Thyroid gland (tissue), 4 donors: ENCODE data around the gene MOB3A. TPM values are rescaled to one million over a fixed set of nuclear protein-coding genes. Genes with fewer than 3 reads are reported as not detected.
"Not testable (repeated sequence)": the region's sequence is repeated elsewhere in the genome, so short reads cannot be mapped to it uniquely, and the experiment has no call there.

ENCODE experiments used
- DNase-seq, 2 donors: peaks; one replicate each; pipeline ENCODE4 v3.0.0-alpha.2; 2019
- H3K27ac ChIP-seq, 3 donors: fragments of 200-600 bp; sonication (generic); 1 replicate in 2 of 3; 2 replicates in 1 of 3; pipeline ENCODE4 v1.5.1; 2016 to 2019; ENCODE audit warnings: mild to moderate bottlenecking in 1 of 3, moderate library complexity in 1 of 3
- H3K27me3 ChIP-seq: fragments of 200-600 bp; sonication (generic); one replicate; pipeline ENCODE4 v1.5.1; 2019
- H3K36me3 ChIP-seq, 2 donors: fragments of 200-600 bp; sonication (generic); one replicate each; pipeline ENCODE4 v1.5.1; 2016 to 2019
- H3K4me1 ChIP-seq, 2 donors: fragments of 200-600 bp; sonication (generic); one replicate each; pipeline ENCODE4 v1.5.1; 2017 to 2019
- H3K4me3 ChIP-seq, 3 donors: fragments of 200-600 bp; sonication (generic); replicated peaks in 1 of 3; 1 replicate in 2 of 3; 2 replicates in 1 of 3; pipeline ENCODE4 v1.5.1; 2016; ENCODE audit warnings: mild to moderate bottlenecking in 1 of 3
- H3K9me3 ChIP-seq: fragments of 200-600 bp; sonication (generic); one replicate; pipeline ENCODE4 v1.5.1; 2017
- POLR2A ChIP-seq, 2 donors: fragments of 450-650 bp; IDR thresholded peaks; one replicate each; pipeline ENCODE4 v1.6.1; 2017; ENCODE audit warnings: antibody characterized with exemption in 2 of 2, mild to moderate bottlenecking in 2 of 2, moderate library complexity in 1 of 2
- WGBS, 2 donors: methylation state at CpG; one replicate each; pipeline ENCODE4 v1.1.5; 2017; 5-methylcytosine and 5-hydroxymethylcytosine counted together
- intact Hi-C: fragments of 100-400 bp; cut with DNase I; formaldehyde crosslinking; loops from one replicate; pipeline ENCODE4 v1.15.1; 2023
- total RNA-seq, 4 donors: library from RNA; depleted of rRNA; stranded (reverse); fragments of >200 nt; gene quantifications; one replicate each; pipeline ENCODE4 v1.2.3, GENCODE V29; 2016
- TF ChIP-seq, protein P1 (sequence below), 6 experiments: fragments of 200-600 bp in 3 of 6; fragments of 450-650 bp in 3 of 6; sonication (generic) in 3 of 6; IDR thresholded peaks; one replicate each; pipeline ENCODE4 v1.5.1; 2016 to 2019; ENCODE audit warnings: antibody characterized with exemption in 6 of 6, mild to moderate bottlenecking in 2 of 6, inconsistent platforms in 1 of 6, moderate library complexity in 1 of 6

MOB3A gene
- total RNA-seq, 4 donors from 2014 or later: 18.5 to 40.4 (median 26.6) TPM

DNA sequence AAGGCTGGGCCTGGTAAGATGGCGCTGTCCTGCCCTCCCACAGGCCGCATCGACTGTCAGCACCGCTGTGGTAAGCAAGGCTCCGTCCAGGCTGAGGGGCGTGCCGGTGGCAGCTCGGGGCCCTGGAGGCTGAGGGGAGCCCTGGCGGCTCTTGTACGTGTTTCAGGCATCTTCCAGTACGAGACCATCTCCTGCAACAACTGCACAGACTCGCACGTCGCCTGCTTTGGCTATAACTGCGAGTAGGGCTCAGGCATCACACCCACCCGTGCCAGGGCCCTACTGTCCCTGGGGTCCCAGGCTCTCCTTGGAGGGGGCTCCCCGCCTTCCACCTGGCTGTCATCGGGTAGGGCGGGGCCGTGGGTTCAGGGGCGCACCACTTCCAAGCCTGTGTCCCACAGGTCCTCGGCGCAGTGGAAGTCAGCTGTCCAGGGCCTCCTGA, 1.8 kb upstream of the MOB3A start:
- H3K9me3 ChIP-seq: no peaks in the 10 kb centered on the region
- H3K36me3 ChIP-seq: peaks cover 28 to 29% of the 10 kb centered on the region in 2 donors
- intact Hi-C loops: no loop called here
- WGBS, 2 donors: 87 to 96% methylated on average over 13 to 22 of the region's 23 CpGs
- no peak overlapping the region for H3K27ac ChIP-seq
- TF ChIP-seq, protein P1, sequence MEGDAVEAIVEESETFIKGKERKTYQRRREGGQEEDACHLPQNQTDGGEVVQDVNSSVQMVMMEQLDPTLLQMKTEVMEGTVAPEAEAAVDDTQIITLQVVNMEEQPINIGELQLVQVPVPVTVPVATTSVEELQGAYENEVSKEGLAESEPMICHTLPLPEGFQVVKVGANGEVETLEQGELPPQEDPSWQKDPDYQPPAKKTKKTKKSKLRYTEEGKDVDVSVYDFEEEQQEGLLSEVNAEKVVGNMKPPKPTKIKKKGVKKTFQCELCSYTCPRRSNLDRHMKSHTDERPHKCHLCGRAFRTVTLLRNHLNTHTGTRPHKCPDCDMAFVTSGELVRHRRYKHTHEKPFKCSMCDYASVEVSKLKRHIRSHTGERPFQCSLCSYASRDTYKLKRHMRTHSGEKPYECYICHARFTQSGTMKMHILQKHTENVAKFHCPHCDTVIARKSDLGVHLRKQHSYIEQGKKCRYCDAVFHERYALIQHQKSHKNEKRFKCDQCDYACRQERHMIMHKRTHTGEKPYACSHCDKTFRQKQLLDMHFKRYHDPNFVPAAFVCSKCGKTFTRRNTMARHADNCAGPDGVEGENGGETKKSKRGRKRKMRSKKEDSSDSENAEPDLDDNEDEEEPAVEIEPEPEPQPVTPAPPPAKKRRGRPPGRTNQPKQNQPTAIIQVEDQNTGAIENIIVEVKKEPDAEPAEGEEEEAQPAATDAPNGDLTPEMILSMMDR (IDR thresholded peaks at IDR 0.05): no peak
- no peak for TF ChIP-seq POLR2A (IDR thresholded peaks at IDR 0.05)
- no peak overlapping the region for H3K4me3 ChIP-seq
- no peaks in the 10 kb centered on the region for H3K27me3 ChIP-seq
- DNase-seq: no peak
- H3K4me1 ChIP-seq: peaks cover 11 to 16% of the 10 kb centered on the region in 2 donors

DNA sequence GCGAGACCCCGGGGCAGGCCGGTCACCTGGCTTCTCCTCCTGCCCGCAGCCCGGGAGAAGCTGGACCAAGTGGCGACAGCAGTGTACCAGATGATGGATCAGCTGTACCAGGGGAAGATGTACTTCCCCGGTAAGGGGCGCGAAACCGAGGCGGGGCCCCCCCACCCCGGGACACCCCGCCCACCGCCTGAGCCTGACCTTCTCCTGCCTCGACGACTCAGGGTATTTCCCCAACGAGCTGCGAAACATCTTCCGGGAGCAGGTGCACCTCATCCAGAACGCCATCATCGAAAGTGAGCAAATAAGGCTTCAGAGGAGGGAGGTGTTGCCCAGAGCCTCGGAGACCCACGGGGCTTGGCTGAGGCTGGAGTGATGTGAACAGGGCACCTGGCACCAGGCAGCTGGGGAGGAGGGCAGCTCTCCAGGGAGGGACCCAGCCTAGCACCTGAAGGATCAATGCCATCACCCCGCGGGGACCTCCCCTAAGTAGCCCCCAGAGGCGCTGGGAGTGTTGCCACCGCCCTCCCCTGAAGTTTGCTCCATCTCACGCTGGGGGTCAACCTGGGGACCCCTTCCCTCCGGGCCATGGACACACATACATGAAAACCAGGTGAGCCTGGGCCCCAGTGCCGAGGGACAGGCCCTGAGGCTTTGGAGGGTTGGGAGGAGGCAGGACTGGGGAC, 1.2 kb upstream of the MOB3A start:
- Histone ChIP-seq H3K27ac (no peak overlapping the region), H3K4me3 (peak overlapping the region in 1 of 3 donors; percentile 38), H3K4me1 (peaks cover 11 to 16% of the 10 kb centered on the region in 2 donors), H3K9me3 (no peaks in the 10 kb centered on the region), H3K36me3 (peaks cover 28 to 29% of the 10 kb centered on the region in 2 donors), H3K27me3 (no peaks in the 10 kb centered on the region)
- no peak for TF ChIP-seq POLR2A (IDR thresholded peaks at IDR 0.05)
- TF ChIP-seq, protein P1 (IDR thresholded peaks at IDR 0.05): no peak
- 26 to 36% methylated on average over 9 to 23 of the region's 30 CpGs for WGBS, 2 donors
- intact Hi-C loops: no loop called here
- no peak for DNase-seq

DNA sequence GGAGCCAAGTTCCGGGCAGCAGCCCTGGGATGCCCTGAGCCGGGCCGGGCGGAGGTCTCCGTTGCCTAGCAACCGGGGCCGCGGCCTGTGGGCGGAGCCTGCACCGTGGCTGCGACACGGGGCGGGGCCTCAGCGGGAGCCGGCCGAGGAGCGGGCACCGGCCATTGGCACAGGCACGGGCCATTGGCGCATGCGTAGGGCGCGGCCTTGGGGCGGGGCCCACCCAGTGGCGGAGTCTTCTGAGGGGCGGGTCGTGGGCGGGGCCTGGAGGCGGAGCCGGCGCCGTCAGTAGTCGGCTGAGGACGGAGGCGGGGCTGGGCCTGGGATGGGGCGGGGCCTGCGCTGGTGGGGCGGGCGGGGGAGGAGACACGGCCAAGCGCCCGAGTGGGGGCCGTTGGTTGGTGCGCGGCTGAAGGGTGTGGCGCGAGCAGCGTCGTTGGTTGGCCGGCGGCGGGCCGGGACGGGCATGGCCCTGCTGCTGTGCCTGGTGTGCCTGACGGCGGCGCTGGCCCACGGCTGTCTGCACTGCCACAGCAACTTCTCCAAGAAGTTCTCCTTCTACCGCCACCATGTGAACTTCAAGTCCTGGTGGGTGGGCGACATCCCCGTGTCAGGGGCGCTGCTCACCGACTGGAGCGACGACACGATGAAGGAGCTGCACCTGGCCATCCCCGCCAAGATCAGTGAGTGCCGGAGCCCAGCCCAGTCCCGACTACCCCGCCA, 515 bp upstream of the MOB3A start, which contains the start of gene IZUMO4:
IZUMO4 (plus strand) TSS at position 436 of the 723 bp plus-strand sequence; CDS start at position 467, 31 bp downstream.
- Histone ChIP-seq H3K4me1 (peaks cover 13 to 16% of the 10 kb centered on the region in 2 donors), H3K27me3 (no peaks in the 10 kb centered on the region)
- intact Hi-C loops: no loop called here

DNA sequence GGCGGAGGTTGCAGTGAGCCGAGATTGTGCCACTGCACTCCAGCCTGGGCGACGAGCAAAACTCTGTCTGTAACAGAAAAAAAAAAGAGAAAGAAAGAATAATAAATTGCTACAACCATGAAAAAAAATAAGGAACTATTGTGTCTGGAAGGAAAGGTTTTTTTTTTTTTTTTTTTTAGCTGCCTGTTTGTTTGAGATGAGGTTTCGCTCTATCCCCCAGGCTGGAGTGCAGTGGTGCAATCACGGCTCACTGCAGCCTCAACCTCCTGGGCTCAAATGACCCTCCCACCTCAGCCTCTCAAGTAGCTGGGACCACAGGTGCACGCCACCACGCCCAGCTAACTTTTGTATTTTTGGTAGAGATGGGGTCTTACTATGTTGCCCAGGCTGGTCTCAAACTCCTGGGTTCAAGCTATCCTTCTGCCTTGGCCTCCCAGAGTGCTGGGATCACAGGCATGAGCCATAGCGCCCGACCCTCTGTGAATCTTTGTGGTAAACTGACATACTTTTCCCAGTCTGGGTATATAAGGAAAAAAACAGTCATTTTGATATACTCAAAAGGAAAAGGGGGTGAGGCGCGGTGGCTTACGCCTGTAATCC, 4.1 kb downstream of the MOB3A start:
- H3K4me1 ChIP-seq: peaks cover 21 to 40% of the 10 kb centered on the region in 2 donors
- DNase-seq, H3K36me3 ChIP-seq, H3K27me3 ChIP-seq, H3K9me3 ChIP-seq, H3K4me3 ChIP-seq, intact Hi-C loops: not testable (repeated sequence)
- 94 to 95% methylated on average over 13 of the region's 13 CpGs for WGBS, 2 donors
- peak overlapping the region in 1 of 3 donors; percentile 28 for H3K27ac ChIP-seq

More for the DNA sequence above, 515 bp upstream of the MOB3A start, which contains the start of gene IZUMO4:
- H3K36me3 ChIP-seq: peaks cover 22 to 25% of the 10 kb centered on the region in 2 donors
- DNase-seq: peak; percentile 99
- H3K4me3 ChIP-seq: peak within 1 kb of the TSS; percentile 70 to 89 (median 83)
- WGBS, 2 donors: 0% methylated on average over 25 of the region's 70 CpGs; no CpG with 5 or more reads in 1 of the 2 donors
- H3K27ac ChIP-seq: peak within 1 kb of the TSS; percentile 95 to 99 (median 97)
- peak in 1 of 2 donors; percentile 46 for TF ChIP-seq POLR2A (IDR thresholded peaks at IDR 0.05)
- TF ChIP-seq, protein P1 (IDR thresholded peaks at IDR 0.05): peak in 4 of 6 experiments; percentile 19 to 53 (median 36)
- no peaks in the 10 kb centered on the region for H3K9me3 ChIP-seq

DNA sequence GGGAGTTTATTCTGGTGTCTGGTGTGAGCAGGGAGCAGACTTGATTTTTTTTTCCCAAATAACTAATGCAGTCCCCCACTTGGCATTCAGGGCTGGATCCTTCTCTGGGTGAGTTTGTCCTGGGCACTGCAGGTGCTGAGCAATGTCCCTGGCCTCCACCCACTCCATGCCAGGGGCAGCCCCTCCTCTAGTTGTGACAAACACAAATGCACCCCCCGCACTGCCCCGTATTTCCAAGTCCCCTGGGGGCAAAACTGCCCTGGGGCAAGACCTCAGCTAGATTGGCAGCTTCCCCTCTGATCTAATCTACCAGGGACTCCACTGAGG, 6.4 kb downstream of the MOB3A start:
- TF ChIP-seq, protein P1 (IDR thresholded peaks at IDR 0.05): no peak
- TF ChIP-seq POLR2A (IDR thresholded peaks at IDR 0.05): no peak
- intact Hi-C loops: no loop called here
- peaks cover 12 to 51% of the 10 kb centered on the region in 2 donors for H3K4me1 ChIP-seq
- WGBS, 2 donors: 79% methylated on average over 2 of the region's 2 CpGs; no CpG with 5 or more reads in 1 of the 2 donors
- no peaks in the 10 kb centered on the region for H3K27me3 ChIP-seq
- H3K4me3 ChIP-seq: no peak overlapping the region
- H3K9me3 ChIP-seq: no peaks in the 10 kb centered on the region
- no peak overlapping the region for H3K27ac ChIP-seq
- DNase-seq: no peak
- H3K36me3 ChIP-seq: no peaks in the 10 kb centered on the region
